ENCODE data around the gene FAM186B.

- TF ChIP-seq CTCF (conservative IDR thresholded peaks at IDR 0.05; ENCODE audit: low read depth in 2 of 2) (no peak), ZNF331 (CRISPR knock-in tag; IDR thresholded peaks at IDR 0.05; ENCODE audit: low read depth) (no peak), EZH2 (IDR thresholded peaks at IDR 0.05; ENCODE audit: low read depth, unreplicated experiment) (no peak), POLR2AphosphoS5 (IDR thresholded peaks at IDR 0.05; ENCODE audit: low read depth) (no peak)
- TF ChIP-seq, protein P1, sequence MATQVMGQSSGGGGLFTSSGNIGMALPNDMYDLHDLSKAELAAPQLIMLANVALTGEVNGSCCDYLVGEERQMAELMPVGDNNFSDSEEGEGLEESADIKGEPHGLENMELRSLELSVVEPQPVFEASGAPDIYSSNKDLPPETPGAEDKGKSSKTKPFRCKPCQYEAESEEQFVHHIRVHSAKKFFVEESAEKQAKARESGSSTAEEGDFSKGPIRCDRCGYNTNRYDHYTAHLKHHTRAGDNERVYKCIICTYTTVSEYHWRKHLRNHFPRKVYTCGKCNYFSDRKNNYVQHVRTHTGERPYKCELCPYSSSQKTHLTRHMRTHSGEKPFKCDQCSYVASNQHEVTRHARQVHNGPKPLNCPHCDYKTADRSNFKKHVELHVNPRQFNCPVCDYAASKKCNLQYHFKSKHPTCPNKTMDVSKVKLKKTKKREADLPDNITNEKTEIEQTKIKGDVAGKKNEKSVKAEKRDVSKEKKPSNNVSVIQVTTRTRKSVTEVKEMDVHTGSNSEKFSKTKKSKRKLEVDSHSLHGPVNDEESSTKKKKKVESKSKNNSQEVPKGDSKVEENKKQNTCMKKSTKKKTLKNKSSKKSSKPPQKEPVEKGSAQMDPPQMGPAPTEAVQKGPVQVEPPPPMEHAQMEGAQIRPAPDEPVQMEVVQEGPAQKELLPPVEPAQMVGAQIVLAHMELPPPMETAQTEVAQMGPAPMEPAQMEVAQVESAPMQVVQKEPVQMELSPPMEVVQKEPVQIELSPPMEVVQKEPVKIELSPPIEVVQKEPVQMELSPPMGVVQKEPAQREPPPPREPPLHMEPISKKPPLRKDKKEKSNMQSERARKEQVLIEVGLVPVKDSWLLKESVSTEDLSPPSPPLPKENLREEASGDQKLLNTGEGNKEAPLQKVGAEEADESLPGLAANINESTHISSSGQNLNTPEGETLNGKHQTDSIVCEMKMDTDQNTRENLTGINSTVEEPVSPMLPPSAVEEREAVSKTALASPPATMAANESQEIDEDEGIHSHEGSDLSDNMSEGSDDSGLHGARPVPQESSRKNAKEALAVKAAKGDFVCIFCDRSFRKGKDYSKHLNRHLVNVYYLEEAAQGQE (IDR thresholded peaks at IDR 0.05; ENCODE audit: unreplicated experiment), result no peak
These were observed 16.5 kb downstream of the FAM186B start for GRCh38 chr12:49588721-49589516.

Data from GM23338 (cell line).